Smooth muscle cell (in vitro differentiated cells): ENCODE results near the gene ACAD10. TPM values are rescaled to one million over a fixed set of nuclear protein-coding genes. Genes with fewer than 3 reads are reported as not detected.
"Not testable (repeated sequence)": the region's sequence is repeated elsewhere in the genome, so short reads cannot be mapped to it uniquely, and the experiment has no call there.

Experiments used
- DNase-seq: peaks from one replicate; lab custom pipeline; 2025; ENCODE audit not compliant: unreplicated experiment; lab: John Stamatoyannopoulos, UW
- H2AFZ ChIP-seq: fragments of 200-600 bp; sonication (generic); 2 replicates; pipeline ENCODE4 v1.6.0; 2016; ENCODE audit warnings: antibody characterized with exemption, low read depth, mild to moderate bottlenecking
- H3F3A ChIP-seq: fragments of 200-600 bp; sonication (generic); 2 replicates; pipeline ENCODE4 v1.6.0; 2017; ENCODE audit warnings: antibody characterized with exemption, low read depth
- H3K27ac ChIP-seq: fragments of 200-600 bp; sonication (generic); 2 replicates; pipeline ENCODE4 v1.5.1; 2016; ENCODE audit warnings: low read depth, mild to moderate bottlenecking
- H3K27me3 ChIP-seq: fragments of 200-600 bp; sonication (generic); 2 replicates; pipeline ENCODE4 v1.6.1; 2016; ENCODE audit warnings: low read depth, mild to moderate bottlenecking
- H3K36me3 ChIP-seq: fragments of 200-600 bp; sonication (generic); 2 replicates; pipeline ENCODE4 v1.5.1; 2016; ENCODE audit warnings: low read depth
- H3K4me1 ChIP-seq: fragments of 200-600 bp; sonication (generic); 2 replicates; pipeline ENCODE4 v1.5.1; 2016; ENCODE audit warnings: low read depth
- H3K4me2 ChIP-seq: fragments of 200-600 bp; sonication (generic); 2 replicates; pipeline ENCODE4 v1.6.0; 2016; ENCODE audit warnings: mild to moderate bottlenecking
- H3K4me3 ChIP-seq: fragments of 200-600 bp; sonication (generic); 2 replicates; pipeline ENCODE4 v1.5.1; 2016; ENCODE audit warnings: mild to moderate bottlenecking
- H3K79me2 ChIP-seq: fragments of 200-600 bp; sonication (generic); 2 replicates; pipeline ENCODE4 v1.6.0; 2016; ENCODE audit warnings: low read depth, mild to moderate bottlenecking
- H3K9ac ChIP-seq: fragments of 200-600 bp; sonication (generic); 2 replicates; pipeline ENCODE4 v1.6.0; 2016; ENCODE audit warnings: low read depth
- H3K9me3 ChIP-seq: fragments of 200-600 bp; sonication (generic); replicated peaks from 2 replicates; pipeline ENCODE4 v1.5.1; 2016; ENCODE audit warnings: low read depth
- H4K20me1 ChIP-seq: fragments of 200-600 bp; sonication (generic); 2 replicates; pipeline ENCODE4 v1.6.0; 2016; ENCODE audit warnings: low read depth
- CTCF ChIP-seq: fragments of 200-600 bp; sonication (generic); IDR thresholded peaks from 2 replicates; pipeline ENCODE4 v1.5.1; 2017; ENCODE audit warnings: borderline replicate concordance, mild to moderate bottlenecking, antibody characterized with exemption; ENCODE audit not compliant: insufficient read depth, poor library complexity, severe bottlenecking
- WGBS: methylation state at CpG from one replicate; pipeline ENCODE4 v1.1.7; 2016; ENCODE audit warnings: low lambda C conversion rate; 5-methylcytosine and 5-hydroxymethylcytosine counted together
- polyA plus RNA-seq: library from polyadenylated mRNA; unstranded; fragments of >200 nt; fragmentation: Nextera tagmentation; extraction: Ambion mirVana; gene quantifications from 2 replicates; pipeline ENCODE4 v1.2.1, GENCODE V29; 2016
- total RNA-seq: library from RNA; depleted of rRNA; stranded (reverse); fragments of >200 nt; gene quantifications from 2 replicates; pipeline ENCODE4 v1.2.3, GENCODE V29; 2014

ACAD10 gene
- total and polyA plus RNA-seq, 2 experiments from 2014 or later, result 13.4 to 14.9 TPM

GRCh38 chr12:111759271-111759670 lies 73.4 kb downstream of the ACAD10 start:
- Histone ChIP-seq H4K20me1 (peaks cover 8% of the 10 kb centered on the region), H3K4me1 (peaks cover 12% of the 10 kb centered on the region), H3K9me3 (no peaks in the 10 kb centered on the region), H3K9ac (no peak overlapping the region), H3K27ac (no peak overlapping the region), H3K4me3 (no peak overlapping the region), H3K79me2 (no peaks in the 10 kb centered on the region), H2AFZ (no peak overlapping the region), H3K36me3 (no peaks in the 10 kb centered on the region), H3K27me3 (no peaks in the 10 kb centered on the region), H3K4me2 (no peak overlapping the region), H3F3A (no peaks in the 10 kb centered on the region)
- TF ChIP-seq CTCF, result no peak
- no peak for DNase-seq
- WGBS, result 95% methylated on average over 7 of the region's 7 CpGs

- no peaks in the 10 kb centered on the region for H3K27me3 ChIP-seq
- no peak for DNase-seq
- H3K27ac ChIP-seq, result no peak overlapping the region
- H3K79me2 ChIP-seq, result no peaks in the 10 kb centered on the region
- no peak overlapping the region for H2AFZ ChIP-seq
- no peaks in the 10 kb centered on the region for H3K36me3 ChIP-seq
- WGBS, result 61% methylated on average over 9 of the region's 9 CpGs
- H3K9me3 ChIP-seq, result no peaks in the 10 kb centered on the region
- H3K4me1 ChIP-seq, result peaks cover 12% of the 10 kb centered on the region
- H3F3A ChIP-seq, result no peaks in the 10 kb centered on the region
- no peak overlapping the region for H3K4me3 ChIP-seq
- TF ChIP-seq CTCF, result no peak
- H4K20me1 ChIP-seq, result peaks cover 8% of the 10 kb centered on the region
- H3K9ac ChIP-seq, result no peak overlapping the region
- no peak overlapping the region for H3K4me2 ChIP-seq
Measured at GRCh38 chr12:111759991-111760390, 74.1 kb downstream of the ACAD10 start.

- Histone ChIP-seq H3K79me2 (no peaks in the 10 kb centered on the region), H3K27me3 (no peaks in the 10 kb centered on the region), H3K4me3 (no peak overlapping the region), H3F3A (no peaks in the 10 kb centered on the region), H3K9ac (no peak overlapping the region), H2AFZ (no peak overlapping the region), H3K27ac (no peak overlapping the region), H3K4me1 (peaks cover 12% of the 10 kb centered on the region), H4K20me1 (peaks cover 8% of the 10 kb centered on the region), H3K4me2 (no peak overlapping the region), H3K36me3 (no peaks in the 10 kb centered on the region), H3K9me3 (no peaks in the 10 kb centered on the region)
- DNase-seq, result no peak
- no peak for TF ChIP-seq CTCF
- WGBS, result 92% methylated on average over 5 of the region's 5 CpGs
Measured at GRCh38 chr12:111761099-111761498, 75.2 kb downstream of the ACAD10 start.

- no peak for TF ChIP-seq CTCF
- H3K9ac ChIP-seq, result no peak overlapping the region
Measured at GRCh38 chr12:111761706-111762105, 75.9 kb downstream of the ACAD10 start.

GRCh38 chr12:111763552-111763951 lies 77.7 kb downstream of the ACAD10 start:
- Histone ChIP-seq H3K4me1 (peaks cover 23% of the 10 kb centered on the region), H4K20me1 (peaks cover 19% of the 10 kb centered on the region), H3K79me2 (peaks cover 11% of the 10 kb centered on the region)
- H3F3A ChIP-seq, H3K36me3 ChIP-seq, H3K27me3 ChIP-seq, H3K27ac ChIP-seq, H3K4me2 ChIP-seq, DNase-seq, H3K9ac ChIP-seq, H3K4me3 ChIP-seq, H3K9me3 ChIP-seq, H2AFZ ChIP-seq: not testable (repeated sequence)
- WGBS, result 90% methylated on average over 10 of the region's 10 CpGs

More at GRCh38 chr12:111761706-111762105, 75.9 kb downstream of the ACAD10 start:
- Histone ChIP-seq H3K9me3 (no peaks in the 10 kb centered on the region), H3K4me3 (no peak overlapping the region), H2AFZ (no peak overlapping the region), H3K36me3 (no peaks in the 10 kb centered on the region), H3K4me2 (no peak overlapping the region), H3K4me1 (peaks cover 16% of the 10 kb centered on the region), H3F3A (no peaks in the 10 kb centered on the region), H3K27me3 (no peaks in the 10 kb centered on the region), H4K20me1 (peaks cover 8% of the 10 kb centered on the region), H3K27ac (no peak overlapping the region), H3K79me2 (no peaks in the 10 kb centered on the region)
- DNase-seq, result no peak
- 65% methylated on average over 3 of the region's 3 CpGs for WGBS
